ENCODE measurements around the gene TOMM70.

TOMM70 gene

GRCh38 chr3:100437721-100438622 lies 37.1 kb upstream of the TOMM70 start:
- no peak for DNase-seq (ENCODE audit: low spot score)
- TF ChIP-seq, protein P1, sequence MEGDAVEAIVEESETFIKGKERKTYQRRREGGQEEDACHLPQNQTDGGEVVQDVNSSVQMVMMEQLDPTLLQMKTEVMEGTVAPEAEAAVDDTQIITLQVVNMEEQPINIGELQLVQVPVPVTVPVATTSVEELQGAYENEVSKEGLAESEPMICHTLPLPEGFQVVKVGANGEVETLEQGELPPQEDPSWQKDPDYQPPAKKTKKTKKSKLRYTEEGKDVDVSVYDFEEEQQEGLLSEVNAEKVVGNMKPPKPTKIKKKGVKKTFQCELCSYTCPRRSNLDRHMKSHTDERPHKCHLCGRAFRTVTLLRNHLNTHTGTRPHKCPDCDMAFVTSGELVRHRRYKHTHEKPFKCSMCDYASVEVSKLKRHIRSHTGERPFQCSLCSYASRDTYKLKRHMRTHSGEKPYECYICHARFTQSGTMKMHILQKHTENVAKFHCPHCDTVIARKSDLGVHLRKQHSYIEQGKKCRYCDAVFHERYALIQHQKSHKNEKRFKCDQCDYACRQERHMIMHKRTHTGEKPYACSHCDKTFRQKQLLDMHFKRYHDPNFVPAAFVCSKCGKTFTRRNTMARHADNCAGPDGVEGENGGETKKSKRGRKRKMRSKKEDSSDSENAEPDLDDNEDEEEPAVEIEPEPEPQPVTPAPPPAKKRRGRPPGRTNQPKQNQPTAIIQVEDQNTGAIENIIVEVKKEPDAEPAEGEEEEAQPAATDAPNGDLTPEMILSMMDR (IDR thresholded peaks at IDR 0.05; ENCODE audit: borderline replicate concordance, control extremely low read depth, extremely low read depth, insufficient read depth, missing control alignments): no peak
- in situ Hi-C loops (cut with MboI; ENCODE audit: low sequenced_read_pairs, unreplicated experiment): no loop called here

DNA sequence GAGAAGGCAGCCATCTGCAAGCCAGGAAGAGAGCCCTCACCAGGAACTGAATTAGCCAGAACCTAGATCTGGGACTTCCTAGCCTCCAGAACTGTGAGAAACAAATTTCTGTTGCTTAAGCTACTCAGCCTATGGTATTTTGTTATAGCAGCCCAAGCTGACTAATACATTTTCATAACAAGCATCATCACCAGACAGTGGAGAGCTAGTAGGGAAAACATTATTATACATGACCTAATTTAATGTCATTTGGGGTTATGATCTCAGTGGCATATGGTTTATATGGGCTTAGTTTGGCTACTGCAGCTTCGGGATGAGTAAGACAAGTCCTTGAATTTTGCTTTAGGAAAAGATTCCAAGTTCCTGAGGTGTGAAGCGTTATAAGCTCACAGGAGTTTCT lies 36.1 kb upstream of the TOMM70 start:
- TF ChIP-seq, protein P1 (IDR thresholded peaks at IDR 0.05; ENCODE audit: borderline replicate concordance, control extremely low read depth, extremely low read depth, insufficient read depth, missing control alignments): no peak
- no peak for DNase-seq (ENCODE audit: low spot score)
- in situ Hi-C loops (cut with MboI; ENCODE audit: low sequenced_read_pairs, unreplicated experiment): no loop called here

DNA sequence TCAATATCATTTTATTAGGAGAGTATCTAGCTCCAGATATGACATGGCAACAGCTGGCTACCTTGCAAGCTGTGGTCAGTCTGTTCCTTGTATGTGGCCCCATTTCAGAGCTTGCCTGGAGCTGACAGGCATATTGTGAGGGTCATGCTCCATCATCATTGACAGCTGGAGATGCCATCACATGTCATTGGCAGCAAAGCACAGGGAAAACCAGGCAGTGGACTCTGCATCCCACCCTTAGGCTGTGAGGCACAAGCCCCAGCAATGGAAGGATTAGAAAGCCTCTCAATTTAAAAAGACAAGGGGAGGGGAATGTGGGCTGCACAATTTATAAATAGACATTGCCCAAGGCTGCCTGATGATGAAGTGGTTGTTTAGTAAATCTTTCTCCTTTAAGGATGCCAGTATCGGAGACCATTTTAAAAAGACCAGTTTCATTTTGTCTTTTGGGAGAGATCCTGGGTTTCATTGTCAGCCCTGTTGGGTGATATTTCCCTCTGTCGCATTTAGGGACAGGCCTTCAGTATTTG lies 28.4 kb upstream of the TOMM70 start:
- TF ChIP-seq, protein P1 (IDR thresholded peaks at IDR 0.05; ENCODE audit: borderline replicate concordance, control extremely low read depth, extremely low read depth, insufficient read depth, missing control alignments): no peak
- no peak for DNase-seq (ENCODE audit: low spot score)
- in situ Hi-C loops (cut with MboI; ENCODE audit: low sequenced_read_pairs, unreplicated experiment): no loop called here

GRCh38 chr3:100427699-100428098 lies 26.8 kb upstream of the TOMM70 start:
- TF ChIP-seq, protein P1 (IDR thresholded peaks at IDR 0.05; ENCODE audit: borderline replicate concordance, control extremely low read depth, extremely low read depth, insufficient read depth, missing control alignments): no peak
- in situ Hi-C loops (cut with MboI; ENCODE audit: low sequenced_read_pairs, unreplicated experiment): no loop called here
- no peak for DNase-seq (ENCODE audit: low spot score)

GRCh38 chr3:100426067-100426682 lies 25.3 kb upstream of the TOMM70 start:
- TF ChIP-seq, protein P1 (IDR thresholded peaks at IDR 0.05; ENCODE audit: borderline replicate concordance, control extremely low read depth, extremely low read depth, insufficient read depth, missing control alignments): no peak
- DNase-seq (ENCODE audit: low spot score): no peak
- in situ Hi-C loops (cut with MboI; ENCODE audit: low sequenced_read_pairs, unreplicated experiment): no loop called here

DNA sequence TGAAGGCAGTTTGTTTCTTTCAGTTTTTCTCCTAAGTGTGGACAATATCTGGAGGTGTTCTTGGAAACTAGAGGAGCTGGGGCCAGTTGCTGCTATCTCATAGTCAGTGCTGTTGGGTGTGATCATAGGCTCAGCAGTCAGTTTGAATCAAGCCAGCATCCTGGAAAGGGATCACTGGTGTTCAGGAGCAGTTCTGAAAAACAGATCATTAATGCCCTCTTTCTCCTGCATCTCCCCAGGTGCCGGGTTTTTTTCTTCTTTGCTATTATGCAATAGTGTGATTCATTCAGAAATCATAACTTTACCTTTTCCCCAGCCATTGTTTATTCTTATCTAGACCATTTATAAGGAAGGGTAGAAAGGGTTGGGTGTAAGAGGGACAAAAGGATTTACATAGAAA lies 24.4 kb upstream of the TOMM70 start:
- in situ Hi-C loops (cut with MboI; ENCODE audit: low sequenced_read_pairs, unreplicated experiment): no loop called here
- TF ChIP-seq, protein P1 (IDR thresholded peaks at IDR 0.05; ENCODE audit: borderline replicate concordance, control extremely low read depth, extremely low read depth, insufficient read depth, missing control alignments): no peak
- DNase-seq (ENCODE audit: low spot score): no peak

Data from GM13976 (cell line).